ENCODE measurements around the gene BRINP1.
A peak's percentile ranks its signal among the peaks of the same experiment; 100 is the strongest.
"Not testable (repeated sequence)": the region's sequence is repeated elsewhere in the genome, so short reads cannot be mapped to it uniquely, and the experiment has no call there.

The BRINP1 gene

DNA sequence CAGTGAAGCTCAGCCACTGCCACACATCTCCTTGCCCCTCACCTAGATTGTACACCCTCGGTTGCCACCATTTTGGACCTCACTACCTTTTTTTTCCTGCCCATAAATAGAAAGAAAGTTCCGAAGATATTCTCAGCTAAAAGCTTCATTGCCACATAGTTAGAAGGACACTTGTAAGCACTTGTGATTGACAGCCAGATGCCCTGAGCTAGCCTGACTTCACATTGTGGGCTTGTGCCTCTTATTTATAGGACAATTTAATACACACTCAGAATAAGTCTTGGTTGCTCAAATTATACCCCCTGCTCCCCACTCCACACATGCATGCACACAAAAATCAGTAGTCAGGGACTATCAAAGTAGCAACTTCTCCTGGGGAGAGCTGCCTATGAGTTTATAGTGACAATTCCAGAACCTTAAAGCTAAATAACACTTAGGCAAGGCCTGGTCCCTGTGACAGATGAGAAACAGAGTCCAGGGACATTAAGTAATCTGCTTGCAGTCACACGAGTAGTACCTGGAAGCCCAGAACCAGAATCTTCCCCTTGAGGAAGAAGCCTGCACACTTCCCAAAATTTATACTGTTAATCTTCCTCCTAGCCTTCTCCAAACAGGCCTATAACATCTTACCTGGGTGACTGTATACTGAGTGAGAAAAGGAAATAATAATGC lies 184.8 kb downstream of the BRINP1 start:
- no peak for DNase-seq

- no peak for DNase-seq
Measured at GRCh38 chr9:119181561-119181960, 187.7 kb downstream of the BRINP1 start.

DNA sequence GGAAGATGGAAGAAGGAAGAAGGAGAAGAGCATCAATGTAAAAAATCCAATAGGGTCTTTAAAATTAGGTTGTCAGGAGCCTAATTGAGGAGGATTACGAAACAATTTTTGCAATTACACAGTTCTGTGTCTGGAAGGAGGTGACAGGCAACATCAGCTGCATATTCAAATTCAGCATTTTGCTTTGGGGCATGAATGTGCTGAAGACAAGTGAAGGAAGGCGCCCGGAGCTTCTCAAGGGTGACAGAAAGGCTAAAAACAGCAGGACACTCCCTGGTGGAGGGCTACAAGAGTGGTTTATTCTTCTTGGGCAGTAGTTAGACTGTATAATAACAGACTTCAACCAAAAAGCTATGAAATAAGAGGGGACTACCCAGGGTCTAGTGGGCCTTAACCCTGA lies 188.3 kb downstream of the BRINP1 start:
- DNase-seq, result no peak

- DNase-seq, result peak; percentile 6
Measured at GRCh38 chr9:119179701-119180100, 189.5 kb downstream of the BRINP1 start.

- DNase-seq, result no peak
Measured at GRCh38 chr9:119177196-119177595, 192.0 kb downstream of the BRINP1 start.

DNA sequence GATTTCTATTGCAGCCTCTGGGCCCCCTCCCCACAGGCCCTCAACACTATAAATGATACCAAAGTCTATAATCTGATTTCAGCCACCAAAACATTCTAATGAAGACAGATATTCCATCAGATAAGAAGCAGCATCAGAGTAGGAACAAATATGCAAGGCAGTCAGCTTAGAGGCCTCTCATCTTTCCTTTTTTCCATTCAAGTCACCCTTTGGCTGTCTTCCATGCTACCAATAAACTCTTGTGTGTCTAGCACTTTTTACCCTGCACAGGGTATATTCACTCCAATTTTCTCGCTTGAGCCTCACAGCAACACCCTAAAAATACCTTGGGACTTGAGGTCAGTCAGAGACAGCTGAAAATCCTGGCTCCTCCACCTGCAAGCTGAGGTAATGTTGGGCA lies 193.7 kb downstream of the BRINP1 start:
- no peak for DNase-seq

GRCh38 chr9:119169222-119169621 lies 200.0 kb downstream of the BRINP1 start:
- not testable (repeated sequence) for DNase-seq

DNA sequence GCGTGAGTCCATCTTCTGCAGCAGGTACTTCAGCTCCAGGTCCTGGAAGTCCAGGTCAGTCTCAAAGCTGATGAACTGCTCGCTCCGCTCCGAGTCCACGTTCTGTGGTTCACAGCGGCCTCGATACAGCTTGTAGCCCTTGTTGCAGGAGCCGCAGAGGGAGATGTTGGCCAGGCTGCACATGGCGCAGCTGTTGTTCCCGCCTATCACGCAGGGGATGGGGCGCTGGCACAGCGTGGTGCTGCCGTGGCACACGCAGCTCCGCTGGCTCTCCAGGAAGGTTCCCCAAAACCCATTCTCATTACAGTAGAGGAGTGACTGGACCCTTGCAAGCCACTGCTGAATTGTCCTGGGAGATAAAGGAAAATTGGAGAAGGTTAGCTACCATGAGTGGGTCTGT lies 201.4 kb downstream of the BRINP1 start:
- no peak for DNase-seq

DNA sequence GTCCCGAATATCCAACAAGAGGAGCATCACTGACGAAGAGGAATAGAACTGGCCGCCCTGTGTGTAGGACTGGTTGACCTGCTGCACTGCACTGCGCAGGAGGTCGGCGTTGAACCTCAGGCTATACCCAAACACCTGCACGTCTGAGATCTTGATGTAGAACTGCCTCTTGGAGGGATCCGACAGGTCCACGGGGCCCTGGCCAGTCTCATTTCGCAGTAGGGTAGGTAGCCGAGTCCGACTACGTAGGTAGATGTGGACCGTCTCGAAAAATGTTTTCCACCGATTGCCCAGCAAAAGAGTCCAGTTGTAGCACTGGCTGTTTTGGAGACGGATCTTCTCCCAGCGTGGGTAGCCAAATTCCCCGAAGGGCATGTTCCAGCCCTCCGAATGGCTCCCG lies 202.0 kb downstream of the BRINP1 start:
- DNase-seq, result no peak

GRCh38 chr9:119166096-119166495 lies 203.1 kb downstream of the BRINP1 start:
- DNase-seq, result no peak

- no peak for DNase-seq
Measured at GRCh38 chr9:119165131-119165530, 204.1 kb downstream of the BRINP1 start.

DNA sequence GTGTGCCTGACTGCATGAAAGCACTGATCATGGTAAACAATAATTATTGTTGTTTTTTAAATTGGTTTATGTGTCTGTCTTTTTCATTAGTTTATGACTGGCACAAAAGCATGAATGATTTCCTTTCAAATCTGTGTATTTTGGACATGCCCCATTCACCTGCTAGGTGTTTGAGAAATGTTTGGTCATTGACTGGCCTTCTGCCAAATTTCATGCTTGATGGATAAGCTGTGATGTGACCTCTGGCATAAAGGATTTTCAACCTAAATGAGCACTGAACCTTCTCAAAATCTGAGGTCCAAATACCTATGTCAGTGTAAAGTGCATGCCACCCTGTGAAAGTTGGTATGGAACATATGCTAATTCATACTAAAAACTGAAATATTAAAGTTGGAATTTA lies 204.5 kb downstream of the BRINP1 start:
- peak; percentile 15 for DNase-seq

GRCh38 chr9:119160551-119160950 lies 208.7 kb downstream of the BRINP1 start:
- no peak for DNase-seq

DNA sequence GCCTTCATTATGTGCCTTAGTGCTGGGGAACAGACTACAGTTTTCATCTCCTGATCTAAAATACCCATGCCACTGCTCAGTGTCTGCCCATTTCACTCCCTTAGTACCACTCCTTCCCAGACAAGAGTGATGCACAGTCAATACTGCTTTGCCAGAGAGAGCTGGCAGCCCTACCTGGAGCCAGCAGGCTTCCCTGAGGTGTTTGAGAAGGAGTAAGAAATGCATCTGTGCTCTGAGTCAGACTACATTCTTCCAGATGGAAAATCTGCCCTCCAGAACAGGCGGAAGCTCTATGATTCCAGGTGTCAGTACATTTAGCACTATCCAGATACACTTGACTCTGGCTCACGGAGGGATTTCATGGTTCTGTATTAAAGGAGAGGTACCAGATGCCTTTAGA lies 209.8 kb downstream of the BRINP1 start:
- DNase-seq, result no peak

- no peak for DNase-seq
Measured at GRCh38 chr9:119157196-119157595, 212.0 kb downstream of the BRINP1 start.

DNA sequence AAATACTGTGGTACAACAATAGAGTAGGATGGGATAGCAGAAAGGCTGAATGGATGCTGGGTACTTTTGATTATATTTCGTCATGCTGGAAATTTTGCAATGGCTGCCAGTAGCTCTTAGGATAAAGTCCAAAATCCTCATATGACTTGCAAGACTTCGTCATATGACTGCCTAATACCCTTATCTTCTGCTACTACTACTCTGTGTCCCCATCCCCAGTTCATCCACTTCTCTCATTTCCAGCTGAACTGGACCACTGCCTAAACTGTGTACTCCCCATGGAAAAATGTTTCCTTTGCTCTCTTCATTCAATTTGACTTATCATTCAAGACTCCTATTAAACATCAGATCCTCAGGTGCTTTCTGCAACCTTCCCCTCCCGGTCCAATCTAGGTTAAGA lies 212.9 kb downstream of the BRINP1 start:
- DNase-seq, result no peak

DNA sequence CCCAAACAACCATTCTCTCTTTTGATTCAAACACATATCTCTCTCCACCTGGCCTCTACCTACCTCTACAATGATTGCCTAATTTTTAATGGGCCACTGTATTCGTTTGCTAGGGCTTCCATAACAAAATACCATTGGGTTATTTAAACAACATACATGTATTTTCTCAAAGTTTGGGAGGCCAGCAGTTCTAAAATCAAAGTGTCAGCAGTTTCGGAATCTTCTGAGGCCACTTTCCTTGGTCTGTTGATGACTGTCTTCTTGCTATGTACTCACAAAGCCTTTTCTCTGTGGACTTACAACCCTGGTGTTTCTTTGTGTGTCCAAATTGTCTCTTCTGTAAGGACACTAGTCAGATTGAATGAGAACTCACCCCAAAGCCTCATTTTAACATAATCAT lies 214.7 kb downstream of the BRINP1 start:
- DNase-seq, result no peak

DNA sequence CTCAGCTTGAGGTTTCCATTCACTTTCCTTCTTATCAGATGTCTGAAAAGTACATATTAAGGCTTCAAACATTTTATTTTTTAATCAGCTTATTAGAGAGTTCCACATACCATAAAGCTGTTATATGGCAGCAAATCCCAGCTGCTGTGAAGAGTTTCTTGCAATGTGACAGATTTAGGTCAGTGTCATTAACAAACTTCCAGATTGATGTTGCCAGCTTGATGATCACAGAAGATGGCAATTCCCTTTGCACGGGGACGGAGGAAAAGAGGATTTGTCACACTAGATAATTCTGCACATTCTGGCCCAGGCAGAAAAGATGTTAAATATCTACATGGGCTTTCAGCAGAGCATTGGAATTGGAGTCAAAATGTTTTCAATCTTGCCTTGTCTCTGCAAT lies 215.8 kb downstream of the BRINP1 start:
- DNase-seq, result no peak

DNA sequence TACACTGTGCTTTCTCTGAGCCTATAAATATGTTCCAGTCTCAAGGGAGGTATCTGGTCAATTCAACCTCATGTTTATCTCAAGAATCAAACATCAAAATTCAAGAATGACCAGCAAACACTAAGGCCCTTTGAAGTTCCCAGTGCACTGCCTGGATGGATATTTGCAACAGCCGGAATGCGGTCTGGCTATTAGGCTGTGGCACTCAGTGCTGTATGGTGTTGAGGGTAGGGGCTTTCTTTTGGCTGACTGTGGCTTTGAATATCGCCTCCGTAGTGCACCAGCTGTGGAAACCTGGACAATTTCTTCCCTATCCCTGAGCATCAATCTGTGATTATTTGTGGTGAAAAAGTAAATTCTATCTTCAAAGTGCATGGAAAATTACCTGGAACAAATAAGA lies 220.4 kb downstream of the BRINP1 start:
- DNase-seq, result no peak

DNA sequence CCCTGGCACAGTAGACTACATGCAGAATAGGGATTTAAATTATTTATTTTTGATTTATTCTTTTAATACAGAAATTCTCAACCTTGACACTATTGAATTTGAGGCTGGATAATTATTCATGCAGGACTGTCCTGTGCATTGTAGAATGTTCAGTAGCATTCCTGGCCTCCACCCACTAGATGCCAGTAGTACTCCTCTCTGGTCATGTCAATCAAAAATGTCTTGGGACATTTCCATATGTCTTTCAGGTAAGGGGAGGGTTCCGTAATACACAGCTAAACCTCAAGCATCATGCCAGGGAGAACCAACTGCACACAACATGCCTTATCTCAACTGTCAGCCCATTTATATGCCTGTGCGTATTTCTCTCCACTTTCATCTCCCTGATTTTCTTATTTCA lies 231.8 kb downstream of the BRINP1 start:
- no peak for DNase-seq

DNA sequence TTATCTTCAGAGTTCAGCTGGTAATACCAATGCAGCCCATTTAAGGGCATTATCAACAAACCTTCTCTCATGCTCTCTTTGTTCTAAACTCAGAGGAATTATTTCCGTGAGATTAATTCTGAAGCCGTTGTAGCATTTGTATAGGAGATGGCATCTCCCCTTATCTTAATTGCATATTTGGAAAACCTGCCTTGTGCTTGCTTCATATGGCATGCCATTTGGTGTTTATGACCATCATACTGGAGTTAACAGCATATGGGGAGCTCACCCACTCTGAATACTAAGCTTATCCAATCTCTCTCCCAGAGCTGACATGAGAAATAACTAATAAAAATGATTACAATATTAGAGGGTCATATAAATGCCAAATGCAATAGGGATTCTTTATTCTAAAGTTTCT lies 243.2 kb downstream of the BRINP1 start:
- no peak for DNase-seq

- DNase-seq, result no peak
Measured at GRCh38 chr9:119121899-119122298, 247.3 kb downstream of the BRINP1 start.

GRCh38 chr9:119117409-119117808 lies 251.8 kb downstream of the BRINP1 start:
- DNase-seq, result no peak

All from NCI-H1092 treated with DMSO at 0.1 percent for 48 hours (cell line).